ENCODE measurements around the gene SUN1. TPM values are rescaled to one million over a fixed set of nuclear protein-coding genes. Genes with fewer than 3 reads are reported as not detected.

SUN1 gene
- total RNA-seq, 1 experiment from 2014 or later, result 252 TPM

DNA sequence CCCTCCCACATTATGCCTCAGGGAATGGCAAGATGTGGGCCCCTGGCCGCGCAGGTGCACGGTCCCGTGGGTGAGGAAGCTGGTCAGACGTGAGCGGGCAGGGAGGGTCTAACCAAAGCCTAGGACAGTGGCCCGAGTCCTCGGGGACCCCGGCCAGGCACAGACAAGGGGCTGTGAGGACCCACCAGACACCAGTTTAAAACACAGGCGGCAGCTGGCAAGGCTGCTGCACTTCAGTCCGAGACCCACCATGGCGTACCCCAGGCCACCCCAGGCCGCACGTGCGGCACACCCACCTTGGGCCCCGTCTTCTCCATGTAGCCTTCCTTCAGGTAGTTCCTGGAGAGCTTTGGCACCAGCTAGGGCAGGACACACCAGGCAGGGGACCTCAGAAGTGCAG is 67.5 kb downstream of the SUN1 start:
- CTCF ChIA-PET, result no interaction called here
- Mint-ChIP-seq H3K27me3 (ENCODE audit: unreplicated experiment) (peaks cover 3% of the 10 kb centered on the region), H3K4me3 (ENCODE audit: low read depth, unreplicated experiment) (no peak overlapping the region), H3K27ac (ENCODE audit: unreplicated experiment) (peak overlapping the region; percentile 25), H3K9me3 (ENCODE audit: low read depth, unreplicated experiment) (no peaks in the 10 kb centered on the region), H3K4me1 (ENCODE audit: low read depth, unreplicated experiment) (peaks cover 12% of the 10 kb centered on the region), H3K36me3 (ENCODE audit: insufficient read depth, unreplicated experiment) (peaks cover 92% of the 10 kb centered on the region)
- BruUV-seq (replicated peaks), result no TSS peak
- DNase-seq, result no peak
- intact Hi-C loops (cut with micrococcal nuclease; ENCODE audit: unreplicated experiment), result no loop called here
- TF ChIP-seq, protein P1, sequence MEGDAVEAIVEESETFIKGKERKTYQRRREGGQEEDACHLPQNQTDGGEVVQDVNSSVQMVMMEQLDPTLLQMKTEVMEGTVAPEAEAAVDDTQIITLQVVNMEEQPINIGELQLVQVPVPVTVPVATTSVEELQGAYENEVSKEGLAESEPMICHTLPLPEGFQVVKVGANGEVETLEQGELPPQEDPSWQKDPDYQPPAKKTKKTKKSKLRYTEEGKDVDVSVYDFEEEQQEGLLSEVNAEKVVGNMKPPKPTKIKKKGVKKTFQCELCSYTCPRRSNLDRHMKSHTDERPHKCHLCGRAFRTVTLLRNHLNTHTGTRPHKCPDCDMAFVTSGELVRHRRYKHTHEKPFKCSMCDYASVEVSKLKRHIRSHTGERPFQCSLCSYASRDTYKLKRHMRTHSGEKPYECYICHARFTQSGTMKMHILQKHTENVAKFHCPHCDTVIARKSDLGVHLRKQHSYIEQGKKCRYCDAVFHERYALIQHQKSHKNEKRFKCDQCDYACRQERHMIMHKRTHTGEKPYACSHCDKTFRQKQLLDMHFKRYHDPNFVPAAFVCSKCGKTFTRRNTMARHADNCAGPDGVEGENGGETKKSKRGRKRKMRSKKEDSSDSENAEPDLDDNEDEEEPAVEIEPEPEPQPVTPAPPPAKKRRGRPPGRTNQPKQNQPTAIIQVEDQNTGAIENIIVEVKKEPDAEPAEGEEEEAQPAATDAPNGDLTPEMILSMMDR (IDR thresholded peaks at IDR 0.05; ENCODE audit: unreplicated experiment), result no peak

DNA sequence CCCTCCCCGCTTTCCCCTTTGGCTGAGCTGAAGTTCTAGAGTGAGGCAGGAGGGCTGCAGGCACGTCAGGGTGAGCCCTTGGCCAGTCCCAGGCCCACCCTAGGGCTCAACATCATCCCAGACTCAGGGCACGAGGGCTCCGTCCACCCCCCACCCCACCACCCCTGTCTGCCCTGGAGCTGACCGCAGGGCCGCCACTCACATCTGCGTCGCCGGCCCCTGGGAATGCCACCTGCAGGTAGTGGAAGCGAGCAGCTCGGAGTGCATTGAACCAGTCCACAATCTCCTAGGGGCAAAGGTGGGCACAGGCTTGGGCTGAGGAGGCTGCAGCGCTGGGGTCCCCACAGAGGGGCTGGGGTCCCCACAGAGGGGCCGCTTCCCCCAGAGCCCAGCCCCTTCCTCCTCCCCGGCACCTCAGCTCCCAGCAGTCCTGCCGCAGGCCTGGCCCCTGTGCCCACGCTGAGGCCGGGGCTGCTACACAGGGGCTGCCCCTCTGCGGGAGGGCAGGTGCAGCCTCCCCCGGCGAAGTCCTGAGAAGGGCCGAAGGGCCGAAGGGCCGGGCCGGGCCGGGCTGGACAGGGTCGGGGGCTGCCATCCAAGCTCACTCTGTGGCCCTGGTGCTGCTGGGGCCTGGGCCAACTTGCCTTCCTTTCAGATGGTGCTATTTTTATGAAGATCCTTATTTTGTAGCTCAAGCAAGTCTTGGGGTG is 68.2 kb downstream of the SUN1 start:
- no peak overlapping the region for H3K4me3 Mint-ChIP-seq (ENCODE audit: low read depth, unreplicated experiment)
- H3K27ac Mint-ChIP-seq (ENCODE audit: unreplicated experiment), result peak overlapping the region; percentile 25
- BruUV-seq (replicated peaks), result no TSS peak
- intact Hi-C loops (cut with micrococcal nuclease; ENCODE audit: unreplicated experiment), result no loop called here
- CTCF ChIA-PET, result interaction anchor here (0.5 kb wide), 1 partner anchor 10 kb away, joined by 4 read pairs; no protein-coding TSS in a partner anchor
- no peaks in the 10 kb centered on the region for H3K9me3 Mint-ChIP-seq (ENCODE audit: low read depth, unreplicated experiment)
- peaks cover 90% of the 10 kb centered on the region for H3K36me3 Mint-ChIP-seq (ENCODE audit: insufficient read depth, unreplicated experiment)
- no peak for DNase-seq
- TF ChIP-seq, protein P1 (IDR thresholded peaks at IDR 0.05; ENCODE audit: unreplicated experiment), result no peak
- H3K27me3 Mint-ChIP-seq (ENCODE audit: unreplicated experiment), result peaks cover 10% of the 10 kb centered on the region
- H3K4me1 Mint-ChIP-seq (ENCODE audit: low read depth, unreplicated experiment), result peaks cover 16% of the 10 kb centered on the region

DNA sequence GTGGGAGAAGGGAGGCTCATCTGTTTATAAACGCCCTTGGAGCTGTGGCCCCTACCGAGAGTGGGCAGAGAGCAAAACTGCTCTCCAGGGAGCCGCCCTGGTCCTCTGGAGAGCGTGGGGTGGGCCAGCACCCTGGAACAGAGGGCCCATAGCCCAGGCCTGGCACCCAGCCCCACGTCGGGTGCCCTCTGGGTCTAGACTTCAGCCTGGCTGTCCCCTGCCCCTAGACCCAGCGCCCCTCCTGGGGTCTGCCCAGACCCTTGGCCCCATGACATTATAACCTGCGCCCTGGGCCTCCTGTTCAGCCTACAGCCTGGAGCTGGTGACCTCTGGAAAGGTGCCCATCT is 68.7 kb downstream of the SUN1 start:
- Mint-ChIP-seq H3K27me3 (ENCODE audit: unreplicated experiment) (peaks cover 15% of the 10 kb centered on the region), H3K4me3 (ENCODE audit: low read depth, unreplicated experiment) (no peak overlapping the region), H3K36me3 (ENCODE audit: insufficient read depth, unreplicated experiment) (peaks cover 85% of the 10 kb centered on the region), H3K27ac (ENCODE audit: unreplicated experiment) (no peak overlapping the region), H3K9me3 (ENCODE audit: low read depth, unreplicated experiment) (no peaks in the 10 kb centered on the region), H3K4me1 (ENCODE audit: low read depth, unreplicated experiment) (peaks cover 22% of the 10 kb centered on the region)
- BruUV-seq (replicated peaks), result no TSS peak
- CTCF ChIA-PET, result interaction anchor here (0.5 to 1.1 kb wide), 2 partner anchors 9 to 275 kb away, joined by 3 to 4 read pairs; no protein-coding TSS in a partner anchor
- TF ChIP-seq, protein P1 (IDR thresholded peaks at IDR 0.05; ENCODE audit: unreplicated experiment), result no peak
- DNase-seq, result no peak
- intact Hi-C loops (cut with micrococcal nuclease; ENCODE audit: unreplicated experiment), result no loop called here

DNA sequence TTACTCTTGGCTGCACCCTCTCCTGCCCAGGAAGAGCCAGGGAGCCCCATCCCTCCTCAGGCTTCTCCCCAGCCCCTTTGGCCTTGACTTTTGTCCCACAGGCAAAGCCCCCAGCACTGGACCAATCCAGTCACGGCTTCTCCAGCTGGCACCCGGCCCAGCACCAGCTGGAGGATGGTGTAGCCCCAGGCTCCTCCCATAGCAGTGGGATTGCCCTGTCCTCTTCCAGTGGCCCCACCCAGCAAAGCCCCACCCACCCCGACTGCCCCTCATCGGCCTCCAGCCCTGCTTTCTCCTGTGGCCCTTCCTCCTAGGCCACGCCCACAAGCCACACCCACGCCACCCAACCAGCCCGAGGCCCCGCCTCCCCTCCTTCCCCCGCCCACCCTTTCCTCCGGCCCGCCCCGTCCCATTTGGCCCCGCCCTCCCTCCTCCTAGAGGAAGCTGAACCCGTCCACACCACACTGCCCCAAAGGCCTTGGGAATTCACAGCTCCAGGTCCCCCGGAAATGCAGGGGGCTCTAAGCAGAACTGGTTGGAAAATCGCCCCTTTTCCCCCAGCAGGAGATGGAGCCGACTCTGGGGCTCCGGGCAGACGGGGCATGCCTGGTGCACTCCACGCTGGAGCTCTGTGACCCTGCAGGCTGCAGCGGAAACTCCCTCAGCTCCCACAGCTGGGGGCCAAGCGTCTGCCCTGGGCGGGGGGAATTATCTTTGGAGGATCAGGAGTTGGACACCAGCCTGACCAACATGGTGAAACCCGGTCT is 69.3 kb downstream of the SUN1 start:
- Mint-ChIP-seq H3K9me3 (ENCODE audit: low read depth, unreplicated experiment) (no peaks in the 10 kb centered on the region), H3K4me3 (ENCODE audit: low read depth, unreplicated experiment) (no peak overlapping the region), H3K36me3 (ENCODE audit: insufficient read depth, unreplicated experiment) (peaks cover 79% of the 10 kb centered on the region), H3K4me1 (ENCODE audit: low read depth, unreplicated experiment) (peaks cover 22% of the 10 kb centered on the region), H3K27ac (ENCODE audit: unreplicated experiment) (no peak overlapping the region), H3K27me3 (ENCODE audit: unreplicated experiment) (peaks cover 21% of the 10 kb centered on the region)
- CTCF ChIA-PET, result interaction anchor here (0.5 to 1.1 kb wide), 5 partner anchors 9 to 275 kb away, joined by 3 to 11 read pairs (median 5); no protein-coding TSS in a partner anchor
- DNase-seq, result peak; percentile 82
- BruUV-seq (replicated peaks), result no TSS peak
- TF ChIP-seq, protein P1 (IDR thresholded peaks at IDR 0.05; ENCODE audit: unreplicated experiment), result no peak
- intact Hi-C loops (cut with micrococcal nuclease; ENCODE audit: unreplicated experiment), result no loop called here
